ENCODE measurements around the gene THRB.

THRB gene

DNA sequence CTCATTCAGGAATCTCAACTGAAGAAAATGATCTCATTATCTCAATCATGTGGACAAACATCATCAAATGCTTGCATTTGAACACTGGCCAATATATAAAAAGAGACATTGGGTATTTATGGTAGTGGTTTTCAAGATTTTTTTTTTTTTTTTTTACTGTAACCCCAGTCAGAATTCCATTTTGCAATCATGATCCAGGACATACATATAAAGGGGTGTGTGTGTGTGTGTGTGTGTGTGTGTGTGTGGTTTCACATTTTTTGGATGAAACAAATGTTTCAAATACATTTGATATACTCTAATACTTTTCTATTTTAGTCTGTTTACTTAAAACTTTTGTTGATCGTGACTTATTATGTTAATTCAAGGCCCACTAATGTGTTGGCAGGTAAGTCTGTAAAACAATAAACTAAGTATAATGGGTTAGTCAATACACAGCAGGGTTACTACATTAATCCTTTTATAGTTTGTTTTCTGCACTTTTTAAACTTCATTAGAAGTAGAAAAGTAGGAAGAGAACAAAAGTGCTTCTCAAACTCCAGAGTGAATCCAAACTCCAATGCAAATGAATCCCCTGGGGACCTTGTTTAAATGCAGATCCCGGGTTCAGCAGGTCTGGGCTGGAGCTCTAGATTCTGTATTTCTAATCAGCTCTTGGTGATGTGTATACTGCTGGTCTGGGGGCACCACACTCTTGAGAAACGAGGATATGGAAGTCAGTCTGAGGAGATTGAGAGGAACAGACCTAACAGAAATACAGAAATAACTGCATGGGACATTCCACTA is 17.6 kb downstream of the THRB start:
- Histone ChIP-seq H3K4me3 (ENCODE audit: low read length in 2 of 2) (no peak overlapping the region), H3K9me3 (ENCODE audit: control insufficient read depth in 2 of 2, low read length in 2 of 2) (no peaks in the 10 kb centered on the region), H3K27me3 (ENCODE audit: control insufficient read depth in 2 of 2, insufficient read depth in 2 of 2, low read length in 2 of 2) (no peaks in the 10 kb centered on the region), H3K9ac (ENCODE audit: low read depth in 1 of 2, low read length in 2 of 2) (no peak overlapping the region), H3K36me3 (ENCODE audit: control insufficient read depth in 2 of 2, insufficient read depth in 2 of 2, low read length in 2 of 2) (no peaks in the 10 kb centered on the region), H3K4me1 (ENCODE audit: control insufficient read depth in 2 of 2, insufficient read depth in 2 of 2, low read length in 2 of 2) (no peaks in the 10 kb centered on the region), H3K27ac (ENCODE audit: low read depth in 2 of 2, low read length in 2 of 2) (no peak overlapping the region)

DNA sequence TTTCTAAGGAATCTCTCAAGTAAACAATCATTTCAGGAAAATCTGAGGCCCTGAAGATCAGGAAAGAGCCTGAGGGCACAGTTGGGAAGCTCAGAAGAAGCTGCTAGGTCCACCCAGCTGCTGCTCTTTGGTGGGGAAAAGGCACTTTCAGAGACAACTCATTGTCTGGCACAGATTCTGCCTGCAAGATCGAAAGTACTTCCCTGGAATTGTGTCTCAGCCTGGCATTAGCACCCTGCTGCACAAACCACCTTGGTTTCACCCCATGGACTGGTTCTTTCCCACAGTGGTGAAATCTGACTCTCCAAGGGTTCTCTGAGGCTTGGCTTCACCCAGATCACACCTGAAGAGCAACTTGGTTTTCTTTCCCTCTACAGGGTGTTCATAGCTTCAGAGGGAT is 18.7 kb downstream of the THRB start:
- H3K27me3 ChIP-seq (ENCODE audit: control insufficient read depth in 2 of 2, insufficient read depth in 2 of 2, low read length in 2 of 2): no peaks in the 10 kb centered on the region
- no peak overlapping the region for H3K9ac ChIP-seq (ENCODE audit: low read depth in 1 of 2, low read length in 2 of 2)
- no peak overlapping the region for H3K27ac ChIP-seq (ENCODE audit: low read depth in 2 of 2, low read length in 2 of 2)
- H3K36me3 ChIP-seq (ENCODE audit: control insufficient read depth in 2 of 2, insufficient read depth in 2 of 2, low read length in 2 of 2): no peaks in the 10 kb centered on the region
- no peaks in the 10 kb centered on the region for H3K9me3 ChIP-seq (ENCODE audit: control insufficient read depth in 2 of 2, low read length in 2 of 2)
- no peak overlapping the region for H3K4me3 ChIP-seq (ENCODE audit: low read length in 2 of 2)
- no peaks in the 10 kb centered on the region for H3K4me1 ChIP-seq (ENCODE audit: control insufficient read depth in 2 of 2, insufficient read depth in 2 of 2, low read length in 2 of 2)

DNA sequence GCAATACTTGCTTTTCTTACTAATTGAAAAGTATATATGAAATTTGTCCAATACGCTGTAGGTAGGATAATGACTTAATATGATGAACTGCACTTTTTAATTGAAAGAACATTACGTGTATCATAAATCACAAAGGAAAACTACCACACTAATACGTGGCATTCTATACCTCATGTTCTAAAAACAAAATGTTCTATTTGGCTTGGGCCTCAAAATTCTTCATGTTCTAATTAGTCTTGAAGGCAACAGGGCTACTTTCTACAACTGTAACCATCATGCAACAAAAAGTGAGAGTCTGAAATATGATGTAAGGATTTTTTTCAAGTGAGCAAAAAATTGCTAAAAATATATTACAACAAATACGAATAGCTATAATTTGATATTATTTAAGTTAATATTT is 19.8 kb downstream of the THRB start:
- Histone ChIP-seq H3K9me3 (ENCODE audit: control insufficient read depth in 2 of 2, low read length in 2 of 2) (no peaks in the 10 kb centered on the region), H3K4me3 (ENCODE audit: low read length in 2 of 2) (no peak overlapping the region), H3K27ac (ENCODE audit: low read depth in 2 of 2, low read length in 2 of 2) (no peak overlapping the region), H3K4me1 (ENCODE audit: control insufficient read depth in 2 of 2, insufficient read depth in 2 of 2, low read length in 2 of 2) (no peaks in the 10 kb centered on the region), H3K27me3 (ENCODE audit: control insufficient read depth in 2 of 2, insufficient read depth in 2 of 2, low read length in 2 of 2) (no peaks in the 10 kb centered on the region), H3K9ac (ENCODE audit: low read depth in 1 of 2, low read length in 2 of 2) (no peak overlapping the region), H3K36me3 (ENCODE audit: control insufficient read depth in 2 of 2, insufficient read depth in 2 of 2, low read length in 2 of 2) (no peaks in the 10 kb centered on the region)

DNA sequence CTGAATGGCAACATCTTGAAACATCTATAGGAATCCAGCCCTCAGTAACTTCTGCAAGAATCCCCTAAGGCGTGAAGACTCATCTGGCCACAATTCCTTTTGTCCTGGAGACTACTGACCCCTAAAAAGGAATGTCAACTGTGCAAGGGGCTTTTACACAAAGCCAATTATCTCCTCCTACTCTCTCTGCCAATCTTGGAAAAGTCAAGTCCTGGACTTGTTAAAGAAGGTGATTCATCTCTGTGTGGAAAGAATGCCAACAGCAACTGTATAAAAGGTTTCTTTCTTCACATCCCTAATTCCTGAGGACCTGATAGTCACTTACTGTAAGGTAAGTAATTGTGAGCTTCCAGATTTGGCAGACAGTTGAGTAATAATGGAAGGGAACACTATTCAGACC is 22.3 kb downstream of the THRB start:
- H3K4me1 ChIP-seq (ENCODE audit: control insufficient read depth in 2 of 2, insufficient read depth in 2 of 2, low read length in 2 of 2): no peaks in the 10 kb centered on the region
- no peaks in the 10 kb centered on the region for H3K36me3 ChIP-seq (ENCODE audit: control insufficient read depth in 2 of 2, insufficient read depth in 2 of 2, low read length in 2 of 2)
- H3K9me3 ChIP-seq (ENCODE audit: control insufficient read depth in 2 of 2, low read length in 2 of 2): no peaks in the 10 kb centered on the region
- H3K9ac ChIP-seq (ENCODE audit: low read depth in 1 of 2, low read length in 2 of 2): no peak overlapping the region
- H3K27me3 ChIP-seq (ENCODE audit: control insufficient read depth in 2 of 2, insufficient read depth in 2 of 2, low read length in 2 of 2): no peaks in the 10 kb centered on the region
- H3K27ac ChIP-seq (ENCODE audit: low read depth in 2 of 2, low read length in 2 of 2): no peak overlapping the region
- no peak overlapping the region for H3K4me3 ChIP-seq (ENCODE audit: low read length in 2 of 2)

DNA sequence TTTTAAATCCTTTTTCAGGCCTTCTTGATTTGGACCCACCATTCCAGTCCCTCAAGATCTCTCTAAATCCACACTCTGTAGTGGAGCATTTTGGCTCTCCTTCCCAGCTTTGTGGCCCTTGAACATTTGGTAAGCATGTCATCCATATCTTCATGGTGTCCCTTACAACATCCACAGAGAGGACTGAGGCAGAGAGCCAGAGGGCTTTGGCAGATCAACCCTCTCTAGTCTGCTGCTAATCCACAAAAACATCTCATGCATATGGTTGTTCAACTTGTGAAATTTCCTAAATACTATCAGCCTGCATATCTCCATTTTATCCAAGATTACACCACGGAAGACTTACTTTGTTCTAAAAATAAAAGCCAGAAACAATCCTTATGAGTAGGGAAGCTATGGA is 23.2 kb downstream of the THRB start:
- Histone ChIP-seq H3K36me3 (ENCODE audit: control insufficient read depth in 2 of 2, insufficient read depth in 2 of 2, low read length in 2 of 2) (no peaks in the 10 kb centered on the region), H3K27ac (ENCODE audit: low read depth in 2 of 2, low read length in 2 of 2) (no peak overlapping the region), H3K9me3 (ENCODE audit: control insufficient read depth in 2 of 2, low read length in 2 of 2) (no peaks in the 10 kb centered on the region), H3K4me1 (ENCODE audit: control insufficient read depth in 2 of 2, insufficient read depth in 2 of 2, low read length in 2 of 2) (no peaks in the 10 kb centered on the region), H3K9ac (ENCODE audit: low read depth in 1 of 2, low read length in 2 of 2) (no peak overlapping the region), H3K27me3 (ENCODE audit: control insufficient read depth in 2 of 2, insufficient read depth in 2 of 2, low read length in 2 of 2) (no peaks in the 10 kb centered on the region), H3K4me3 (ENCODE audit: low read length in 2 of 2) (no peak overlapping the region)

DNA sequence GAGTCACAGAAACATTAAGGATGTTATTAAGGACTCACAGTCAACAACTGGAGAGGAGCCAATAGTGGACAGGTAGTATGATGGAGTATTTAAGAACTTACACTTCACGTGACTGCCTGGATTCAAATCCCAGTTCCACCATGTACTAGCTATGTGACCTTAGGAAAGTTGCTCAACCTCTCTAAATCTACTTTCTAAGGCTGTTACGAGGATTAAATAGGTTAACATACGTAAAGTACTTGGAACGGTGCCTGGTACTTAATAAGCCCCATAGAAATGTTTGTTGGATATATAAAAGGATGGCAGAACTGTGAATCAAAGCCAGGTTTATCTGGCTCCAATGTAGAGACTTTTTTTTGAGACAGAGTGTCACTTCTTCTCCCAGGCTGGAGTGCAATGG is 24.4 kb downstream of the THRB start:
- no peaks in the 10 kb centered on the region for H3K36me3 ChIP-seq (ENCODE audit: control insufficient read depth in 2 of 2, insufficient read depth in 2 of 2, low read length in 2 of 2)
- no peak overlapping the region for H3K9ac ChIP-seq (ENCODE audit: low read depth in 1 of 2, low read length in 2 of 2)
- no peaks in the 10 kb centered on the region for H3K4me1 ChIP-seq (ENCODE audit: control insufficient read depth in 2 of 2, insufficient read depth in 2 of 2, low read length in 2 of 2)

DNA sequence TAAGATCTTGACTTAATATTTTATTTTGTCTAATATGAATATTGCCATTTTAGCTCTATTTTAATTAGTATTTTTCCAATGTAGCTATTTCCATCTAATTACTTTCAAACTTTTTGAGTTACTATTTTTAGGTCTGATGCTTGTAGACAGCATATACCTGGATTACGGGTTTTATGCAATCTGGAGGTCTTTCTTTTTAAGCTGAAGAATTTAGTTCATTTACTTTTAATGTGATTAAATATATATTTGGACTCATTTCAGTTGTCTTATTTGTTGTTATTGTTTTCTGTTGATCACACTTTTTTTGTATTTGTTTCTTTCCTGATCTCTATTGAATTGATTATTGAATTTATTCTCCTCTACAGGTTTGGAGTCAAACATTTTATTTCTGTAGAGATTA is 30.3 kb downstream of the THRB start:
- H3K27me3 ChIP-seq (ENCODE audit: control insufficient read depth in 2 of 2, insufficient read depth in 2 of 2, low read length in 2 of 2): no peaks in the 10 kb centered on the region
- no peaks in the 10 kb centered on the region for H3K9me3 ChIP-seq (ENCODE audit: control insufficient read depth in 2 of 2, low read length in 2 of 2)
- no peak overlapping the region for H3K27ac ChIP-seq (ENCODE audit: low read depth in 2 of 2, low read length in 2 of 2)
- no peak overlapping the region for H3K9ac ChIP-seq (ENCODE audit: low read depth in 1 of 2, low read length in 2 of 2)
- no peaks in the 10 kb centered on the region for H3K36me3 ChIP-seq (ENCODE audit: control insufficient read depth in 2 of 2, insufficient read depth in 2 of 2, low read length in 2 of 2)
- H3K4me3 ChIP-seq (ENCODE audit: low read length in 2 of 2): no peak overlapping the region
- peaks cover 0 to 2% of the 10 kb centered on the region in 2 donors for H3K4me1 ChIP-seq (ENCODE audit: control insufficient read depth in 2 of 2, insufficient read depth in 2 of 2, low read length in 2 of 2)

More for the DNA sequence above, 24.4 kb downstream of the THRB start:
- no peaks in the 10 kb centered on the region for H3K27me3 ChIP-seq (ENCODE audit: control insufficient read depth in 2 of 2, insufficient read depth in 2 of 2, low read length in 2 of 2)
- no peak overlapping the region for H3K27ac ChIP-seq (ENCODE audit: low read depth in 2 of 2, low read length in 2 of 2)
- H3K9me3 ChIP-seq (ENCODE audit: control insufficient read depth in 2 of 2, low read length in 2 of 2): no peaks in the 10 kb centered on the region
- H3K4me3 ChIP-seq (ENCODE audit: low read length in 2 of 2): no peak overlapping the region

DNA sequence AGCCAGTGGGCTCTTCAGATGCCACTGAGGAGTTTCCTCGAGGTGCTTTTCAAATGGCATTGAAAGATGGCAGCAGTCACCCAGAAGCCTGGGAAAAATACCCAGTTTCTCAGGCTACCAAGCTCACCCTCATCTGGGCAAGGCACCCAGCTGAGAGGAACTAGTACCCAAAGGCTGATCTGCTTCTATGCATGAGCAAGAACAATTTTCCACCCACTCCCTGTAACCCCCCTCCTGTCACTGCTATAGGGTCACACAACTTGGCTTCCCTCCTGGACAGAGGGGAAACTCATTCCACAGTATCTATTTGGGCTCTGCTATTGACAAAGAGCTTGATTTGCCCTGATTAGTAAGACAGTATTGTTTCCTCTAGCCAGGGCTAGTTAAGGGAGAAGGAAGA is 31.9 kb downstream of the THRB start:
- Histone ChIP-seq H3K36me3 (ENCODE audit: control insufficient read depth in 2 of 2, insufficient read depth in 2 of 2, low read length in 2 of 2) (no peaks in the 10 kb centered on the region), H3K4me1 (ENCODE audit: control insufficient read depth in 2 of 2, insufficient read depth in 2 of 2, low read length in 2 of 2) (peaks cover 0 to 5% of the 10 kb centered on the region in 2 donors), H3K4me3 (ENCODE audit: low read length in 2 of 2) (no peak overlapping the region), H3K9me3 (ENCODE audit: control insufficient read depth in 2 of 2, low read length in 2 of 2) (no peaks in the 10 kb centered on the region), H3K27me3 (ENCODE audit: control insufficient read depth in 2 of 2, insufficient read depth in 2 of 2, low read length in 2 of 2) (no peaks in the 10 kb centered on the region), H3K27ac (ENCODE audit: low read depth in 2 of 2, low read length in 2 of 2) (no peak overlapping the region), H3K9ac (ENCODE audit: low read depth in 1 of 2, low read length in 2 of 2) (no peak overlapping the region)

DNA sequence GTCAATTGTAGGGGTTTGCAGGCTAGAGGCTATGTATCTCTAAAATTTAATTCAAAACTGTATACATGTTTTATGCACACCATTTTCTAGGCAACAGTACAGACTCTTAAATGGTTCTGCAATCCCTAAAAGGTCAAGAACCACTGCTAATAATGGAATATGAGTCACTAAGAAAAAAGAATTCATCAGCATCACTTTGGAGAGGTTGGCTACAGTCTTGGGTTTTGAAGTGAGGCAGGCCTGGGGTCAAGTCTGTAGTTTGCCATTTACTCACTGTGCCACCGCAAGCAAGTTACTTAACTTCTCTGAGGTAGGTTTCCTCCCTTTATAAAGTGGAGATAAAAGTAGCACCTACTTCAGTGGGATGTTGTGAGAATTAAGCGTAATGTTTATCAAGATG is 33.7 kb downstream of the THRB start:
- Histone ChIP-seq H3K27ac (ENCODE audit: low read depth in 2 of 2, low read length in 2 of 2) (no peak overlapping the region), H3K9ac (ENCODE audit: low read depth in 1 of 2, low read length in 2 of 2) (no peak overlapping the region), H3K4me3 (ENCODE audit: low read length in 2 of 2) (no peak overlapping the region), H3K36me3 (ENCODE audit: control insufficient read depth in 2 of 2, insufficient read depth in 2 of 2, low read length in 2 of 2) (no peaks in the 10 kb centered on the region), H3K9me3 (ENCODE audit: control insufficient read depth in 2 of 2, low read length in 2 of 2) (no peaks in the 10 kb centered on the region), H3K27me3 (ENCODE audit: control insufficient read depth in 2 of 2, insufficient read depth in 2 of 2, low read length in 2 of 2) (no peaks in the 10 kb centered on the region), H3K4me1 (ENCODE audit: control insufficient read depth in 2 of 2, insufficient read depth in 2 of 2, low read length in 2 of 2) (peaks cover 0 to 7% of the 10 kb centered on the region in 2 donors)

DNA sequence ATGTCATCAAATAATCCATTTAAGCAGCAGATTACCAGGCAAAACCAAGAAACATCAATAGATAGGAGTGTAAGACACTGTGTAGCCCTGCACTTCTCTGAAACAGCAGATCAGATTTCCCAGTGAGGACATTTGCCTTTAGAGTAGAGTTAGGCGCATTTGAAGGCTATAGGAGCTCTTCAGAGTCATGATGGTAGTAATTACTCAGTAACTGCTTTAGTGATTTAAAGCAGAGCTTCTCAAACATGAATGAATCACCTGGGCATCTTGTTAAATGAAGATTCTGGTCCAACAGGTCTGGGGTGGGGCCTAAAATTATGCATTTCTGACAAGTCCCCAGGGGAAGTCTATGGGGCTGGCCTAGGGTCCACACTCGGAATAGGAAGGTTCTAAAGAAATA is 36.9 kb downstream of the THRB start:
- Histone ChIP-seq H3K9ac (ENCODE audit: low read depth in 1 of 2, low read length in 2 of 2) (no peak overlapping the region), H3K9me3 (ENCODE audit: control insufficient read depth in 2 of 2, low read length in 2 of 2) (no peaks in the 10 kb centered on the region), H3K4me1 (ENCODE audit: control insufficient read depth in 2 of 2, insufficient read depth in 2 of 2, low read length in 2 of 2) (peaks cover 0 to 29% of the 10 kb centered on the region in 2 donors), H3K4me3 (ENCODE audit: low read length in 2 of 2) (no peak overlapping the region), H3K27ac (ENCODE audit: low read depth in 2 of 2, low read length in 2 of 2) (no peak overlapping the region), H3K27me3 (ENCODE audit: control insufficient read depth in 2 of 2, insufficient read depth in 2 of 2, low read length in 2 of 2) (no peaks in the 10 kb centered on the region), H3K36me3 (ENCODE audit: control insufficient read depth in 2 of 2, insufficient read depth in 2 of 2, low read length in 2 of 2) (no peaks in the 10 kb centered on the region)

Measured in mucosa of rectum (tissue), 2 donors.